Measurements from ENCODE around the gene ME1. TPM values are rescaled to one million over a fixed set of nuclear protein-coding genes. Genes with fewer than 3 reads are reported as not detected.
"Not testable (repeated sequence)": the region's sequence is repeated elsewhere in the genome, so short reads cannot be mapped to it uniquely, and the experiment has no call there.

Gene ME1
- total RNA-seq, 1 donor from 2014 or later: 88.7 TPM

GRCh38 chr6:83370567-83370966, 60.3 kb downstream of the ME1 start:
- Mint-ChIP-seq H3K4me3 (ENCODE audit: unreplicated experiment) (no peak overlapping the region), H3K36me3 (ENCODE audit: low read depth) (peaks cover 17% of the 10 kb centered on the region), H3K27me3 (ENCODE audit: low read depth) (no peaks in the 10 kb centered on the region), H3K4me1 (ENCODE audit: low read depth) (peaks cover 74% of the 10 kb centered on the region), H3K27ac (ENCODE audit: unreplicated experiment) (peak overlapping the region; percentile 98), H3K9me3 (ENCODE audit: low read depth) (peaks cover 6% of the 10 kb centered on the region)
- TF ChIP-seq CTCF (IDR thresholded peaks at IDR 0.05): no peak
- DNase-seq (ENCODE audit: low spot score): no peak

GRCh38 chr6:83369692-83370091, 61.2 kb downstream of the ME1 start:
- Mint-ChIP-seq H3K9me3 (ENCODE audit: low read depth) (peaks cover 6% of the 10 kb centered on the region), H3K36me3 (ENCODE audit: low read depth) (peaks cover 12% of the 10 kb centered on the region), H3K4me1 (ENCODE audit: low read depth) (peaks cover 76% of the 10 kb centered on the region), H3K27ac (ENCODE audit: unreplicated experiment) (peak overlapping the region; percentile 98), H3K4me3 (ENCODE audit: unreplicated experiment) (no peak overlapping the region), H3K27me3 (ENCODE audit: low read depth) (no peaks in the 10 kb centered on the region)
- TF ChIP-seq CTCF (IDR thresholded peaks at IDR 0.05): no peak
- DNase-seq (ENCODE audit: low spot score): no peak

- no peak for DNase-seq (ENCODE audit: low spot score)
- Mint-ChIP-seq H3K27me3 (ENCODE audit: low read depth) (no peaks in the 10 kb centered on the region), H3K27ac (ENCODE audit: unreplicated experiment) (peak overlapping the region; percentile 98), H3K36me3 (ENCODE audit: low read depth) (peaks cover 10% of the 10 kb centered on the region), H3K4me3 (ENCODE audit: unreplicated experiment) (no peak overlapping the region), H3K4me1 (ENCODE audit: low read depth) (peaks cover 85% of the 10 kb centered on the region), H3K9me3 (ENCODE audit: low read depth) (peaks cover under 1% of the 10 kb centered on the region)
- no peak for TF ChIP-seq CTCF (IDR thresholded peaks at IDR 0.05)
These were observed 62.3 kb downstream of the ME1 start for GRCh38 chr6:83368577-83368976.

GRCh38 chr6:83367104-83367503, 63.7 kb downstream of the ME1 start:
- DNase-seq (ENCODE audit: low spot score): no peak
- Mint-ChIP-seq H3K4me1 (ENCODE audit: low read depth) (peaks cover 75% of the 10 kb centered on the region), H3K36me3 (ENCODE audit: low read depth) (peaks cover 13% of the 10 kb centered on the region), H3K27ac (ENCODE audit: unreplicated experiment) (no peak overlapping the region), H3K9me3 (ENCODE audit: low read depth) (no peaks in the 10 kb centered on the region), H3K4me3 (ENCODE audit: unreplicated experiment) (no peak overlapping the region), H3K27me3 (ENCODE audit: low read depth) (no peaks in the 10 kb centered on the region)
- TF ChIP-seq CTCF (IDR thresholded peaks at IDR 0.05): no peak

- H3K27ac Mint-ChIP-seq (ENCODE audit: unreplicated experiment): peak overlapping the region; percentile 74
- peaks cover 20% of the 10 kb centered on the region for H3K36me3 Mint-ChIP-seq (ENCODE audit: low read depth)
- TF ChIP-seq CTCF (IDR thresholded peaks at IDR 0.05): no peak
- peaks cover 64% of the 10 kb centered on the region for H3K4me1 Mint-ChIP-seq (ENCODE audit: low read depth)
- no peaks in the 10 kb centered on the region for H3K27me3 Mint-ChIP-seq (ENCODE audit: low read depth)
- no peak for DNase-seq (ENCODE audit: low spot score)
- H3K4me3 Mint-ChIP-seq (ENCODE audit: unreplicated experiment): no peak overlapping the region
- no peaks in the 10 kb centered on the region for H3K9me3 Mint-ChIP-seq (ENCODE audit: low read depth)
These were observed 64.9 kb downstream of the ME1 start for GRCh38 chr6:83365931-83366330.

- not testable (repeated sequence) for H3K27me3 Mint-ChIP-seq (ENCODE audit: low read depth); H3K27ac Mint-ChIP-seq (ENCODE audit: unreplicated experiment); H3K4me3 Mint-ChIP-seq (ENCODE audit: unreplicated experiment); DNase-seq (ENCODE audit: low spot score)
- H3K4me1 Mint-ChIP-seq (ENCODE audit: low read depth): peaks cover 31% of the 10 kb centered on the region
- peaks cover 12% of the 10 kb centered on the region for H3K9me3 Mint-ChIP-seq (ENCODE audit: low read depth)
- H3K36me3 Mint-ChIP-seq (ENCODE audit: low read depth): peaks cover 42% of the 10 kb centered on the region
These were observed 68.5 kb downstream of the ME1 start for GRCh38 chr6:83362349-83362748.

Data from chondrocyte (in vitro differentiated cells).